ENCODE data around the gene FMC1. TPM values are rescaled to one million over a fixed set of nuclear protein-coding genes. Genes with fewer than 3 reads are reported as not detected.
"Not testable (repeated sequence)": the region's sequence is repeated elsewhere in the genome, so short reads cannot be mapped to it uniquely, and the experiment has no call there.

Gene FMC1, protein sequence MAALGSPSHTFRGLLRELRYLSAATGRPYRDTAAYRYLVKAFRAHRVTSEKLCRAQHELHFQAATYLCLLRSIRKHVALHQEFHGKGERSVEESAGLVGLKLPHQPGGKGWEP
- total RNA-seq, result 37.6 TPM
- long read RNA-seq, transcript FMC1-201 (2 exons, 1,210 nt), result major isoform, 56 of 58 reads
- long read RNA-seq, partial matches to known transcripts, result 0 of 58 reads
- long read RNA-seq, other reads (novel, unspliced or antisense), result 1 of 58 reads

DNA sequence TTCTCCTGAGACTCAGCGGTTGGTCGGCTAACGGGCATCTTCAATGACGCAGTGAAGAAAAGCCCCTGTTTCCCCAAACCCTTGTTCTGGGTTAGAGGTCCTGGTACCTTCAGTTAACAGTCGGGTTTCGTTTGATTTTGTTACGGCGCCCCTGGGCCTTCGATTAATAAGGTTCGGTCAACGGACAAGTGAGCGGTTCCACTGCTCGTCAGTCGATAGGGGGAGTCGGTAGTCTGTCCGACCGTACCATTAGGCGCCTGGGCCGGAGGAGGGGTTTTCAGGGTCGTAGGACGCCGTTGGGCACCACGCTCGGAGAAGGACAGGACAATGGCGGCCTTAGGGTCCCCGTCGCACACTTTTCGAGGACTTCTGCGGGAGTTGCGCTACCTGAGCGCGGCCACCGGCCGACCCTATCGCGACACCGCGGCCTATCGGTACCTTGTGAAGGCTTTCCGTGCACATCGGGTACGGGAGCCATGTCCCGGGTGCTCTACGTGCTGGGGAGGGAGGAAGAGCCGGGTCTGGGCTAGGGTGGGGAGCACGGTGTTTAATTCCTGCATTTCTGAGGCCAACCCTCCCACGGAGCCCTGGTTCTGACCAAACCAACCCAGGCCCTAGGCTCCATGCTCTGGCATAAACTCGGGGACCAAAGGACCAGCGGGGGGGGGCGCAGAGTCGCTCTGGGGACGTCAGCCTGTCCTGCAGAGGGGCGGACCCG, at the start of gene FMC1:
Gene FMC1, plus strand, starts transcription at position 280 of the 718 bp plus-strand sequence. Its CDS starts 48 bp downstream, at position 328.
- intact Hi-C loops (cut with micrococcal nuclease), result no loop called here
- ATAC-seq, result peak; percentile 84
- peak; percentile 93 for DNase-seq

DNA sequence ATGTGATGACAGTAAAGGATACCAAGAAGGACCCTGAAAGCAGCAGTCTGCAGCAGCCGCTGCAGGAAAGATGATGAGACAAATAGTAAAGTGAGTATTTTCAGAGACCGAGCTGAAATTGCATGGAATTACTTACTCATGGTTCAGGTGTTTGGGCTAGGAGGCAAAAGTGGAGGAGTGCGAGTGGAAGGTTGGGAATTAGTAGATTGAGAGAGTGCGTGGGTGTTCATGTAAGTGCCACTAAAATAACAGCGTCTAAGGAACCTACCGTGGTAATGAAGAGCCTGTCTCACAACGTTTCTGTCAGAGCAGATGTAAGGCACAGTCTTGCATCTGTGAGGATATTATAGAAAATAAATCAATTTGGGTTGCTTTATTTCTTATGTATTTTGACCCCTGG, 48.3 kb upstream of the FMC1 start:
- intact Hi-C loops (cut with micrococcal nuclease), result no loop called here
- ATAC-seq (no peak), DNase-seq (no peak)

DNA sequence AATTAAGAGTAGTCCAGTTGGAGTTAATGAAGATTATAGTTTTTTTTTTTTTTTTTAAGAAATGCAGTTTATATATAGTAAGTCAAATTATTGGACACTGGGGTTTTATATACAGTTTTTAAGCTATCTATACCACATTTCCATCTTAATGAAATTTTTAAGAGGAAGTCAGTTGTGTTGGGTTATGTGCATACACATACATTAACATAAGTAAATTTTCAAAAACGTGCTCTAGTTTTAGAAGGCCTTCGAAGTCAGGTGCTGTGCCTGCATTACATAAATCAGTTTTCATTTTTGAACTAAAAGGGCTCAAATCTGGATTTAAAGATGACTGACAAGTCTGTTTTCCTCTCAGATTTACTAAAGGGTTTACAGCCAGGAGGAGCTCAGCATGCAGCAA, 47.6 kb upstream of the FMC1 start:
- ATAC-seq (no peak), DNase-seq (no peak)
- intact Hi-C loops (cut with micrococcal nuclease), result no loop called here

DNA sequence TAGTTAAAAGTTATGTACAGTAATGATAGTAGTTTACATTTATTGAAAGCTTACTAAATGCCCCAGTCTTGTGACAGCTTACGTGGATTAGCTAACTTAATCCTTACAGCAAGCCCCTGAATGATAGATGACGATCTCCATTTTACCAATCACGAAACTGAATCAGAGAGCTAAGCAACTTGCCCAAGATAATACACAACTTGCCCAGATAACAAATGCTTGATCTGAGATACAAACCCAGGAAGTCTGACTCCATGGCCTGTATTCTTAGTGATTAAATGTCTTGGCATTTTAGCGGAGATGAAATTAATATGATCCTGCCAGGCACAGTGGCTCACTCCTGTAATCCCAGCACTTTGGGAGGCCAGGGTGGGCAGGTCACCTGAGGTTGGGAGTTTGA, 46.9 kb upstream of the FMC1 start:
- DNase-seq, result no peak
- intact Hi-C loops (cut with micrococcal nuclease), result no loop called here
- no peak for ATAC-seq

DNA sequence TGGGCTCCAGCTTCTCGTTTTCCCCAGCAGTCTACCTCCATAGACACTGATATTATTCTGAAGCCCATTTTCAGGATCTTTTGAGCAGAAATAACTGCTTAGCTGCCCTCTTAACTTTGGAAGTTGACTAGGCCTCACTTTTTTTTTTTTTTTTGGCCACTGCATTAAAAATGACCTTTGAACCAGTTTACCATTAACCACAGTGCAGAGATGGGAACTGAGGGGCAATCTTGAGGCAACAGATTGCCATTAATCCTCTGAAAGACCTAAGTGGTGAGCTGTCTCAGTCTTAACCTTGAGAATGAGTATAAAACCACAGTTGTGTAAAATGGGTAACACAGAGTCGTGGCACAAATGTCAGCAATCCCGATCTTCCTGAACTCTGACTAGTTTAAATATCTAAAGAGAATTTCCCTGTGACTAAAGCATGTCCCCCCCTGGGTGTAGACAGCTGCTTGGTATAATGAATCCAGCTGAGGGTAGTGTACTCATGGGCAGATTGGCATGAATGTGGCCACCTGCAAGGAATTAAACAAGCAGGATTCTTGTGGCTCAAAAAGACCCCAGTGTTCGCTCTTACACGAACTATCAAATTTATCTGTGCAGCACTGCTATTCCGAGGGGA, 46.1 kb upstream of the FMC1 start:
- no peak for ATAC-seq
- intact Hi-C loops (cut with micrococcal nuclease), result no loop called here
- no peak for DNase-seq

DNA sequence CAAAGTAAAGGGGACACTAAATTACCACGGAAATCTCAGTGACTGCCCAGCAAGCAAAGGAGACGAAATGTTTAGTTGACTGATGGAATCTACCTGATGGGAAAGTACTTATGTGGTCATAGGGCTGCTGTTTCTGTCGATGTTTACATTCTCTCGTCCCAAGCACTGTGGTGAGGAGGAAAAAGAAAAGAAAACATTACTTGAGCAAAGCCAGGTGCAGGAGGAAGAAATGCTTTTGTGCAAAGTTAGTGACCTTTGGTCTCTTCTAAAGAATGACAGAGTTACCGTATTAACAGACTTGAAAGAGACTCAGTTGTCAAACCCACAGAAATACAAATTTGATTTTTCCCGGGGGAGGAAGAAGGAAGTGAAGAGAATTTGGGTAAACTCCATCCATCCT, 43.3 kb upstream of the FMC1 start:
- intact Hi-C loops (cut with micrococcal nuclease), result no loop called here
- DNase-seq (no peak), ATAC-seq (no peak)

DNA sequence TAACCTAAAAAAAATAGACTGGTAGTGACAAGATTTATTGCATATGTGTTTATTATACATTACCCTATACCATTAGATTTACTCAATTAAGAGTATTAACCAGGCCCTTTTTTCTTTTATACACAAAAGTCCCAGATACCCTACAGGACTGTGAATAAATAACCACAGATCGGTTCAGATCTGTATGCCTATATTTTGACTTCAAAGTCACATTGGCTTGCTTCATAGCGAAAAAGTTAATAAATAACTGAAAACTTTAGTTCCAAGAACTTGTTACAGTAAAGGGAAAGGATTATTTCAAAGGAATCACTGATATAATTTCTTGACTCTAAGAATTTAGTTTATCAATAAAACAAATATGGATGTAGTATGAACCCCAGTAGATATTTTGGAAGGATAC, 41.8 kb upstream of the FMC1 start:
- intact Hi-C loops (cut with micrococcal nuclease), result no loop called here
- DNase-seq (no peak), ATAC-seq (no peak)

DNA sequence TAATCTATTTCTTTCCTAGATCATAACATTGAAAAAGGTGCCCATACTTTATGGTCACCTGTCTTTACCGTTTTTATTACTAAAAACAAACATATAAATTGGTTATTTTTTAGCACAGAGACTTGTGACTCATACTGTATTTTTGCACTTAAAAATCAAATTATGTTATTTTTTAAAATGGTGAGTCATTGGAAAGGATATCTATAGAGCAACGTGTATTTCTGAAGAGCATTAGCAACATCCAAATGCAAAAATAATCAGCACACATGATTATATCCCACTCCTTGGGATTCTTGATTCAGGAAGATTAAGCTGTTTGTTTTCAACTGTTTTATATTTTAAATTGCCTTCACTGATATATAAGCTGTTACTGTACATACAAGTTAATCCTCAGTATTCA, 40.7 kb upstream of the FMC1 start:
- DNase-seq, result no peak
- no peak for ATAC-seq
- intact Hi-C loops (cut with micrococcal nuclease), result no loop called here

DNA sequence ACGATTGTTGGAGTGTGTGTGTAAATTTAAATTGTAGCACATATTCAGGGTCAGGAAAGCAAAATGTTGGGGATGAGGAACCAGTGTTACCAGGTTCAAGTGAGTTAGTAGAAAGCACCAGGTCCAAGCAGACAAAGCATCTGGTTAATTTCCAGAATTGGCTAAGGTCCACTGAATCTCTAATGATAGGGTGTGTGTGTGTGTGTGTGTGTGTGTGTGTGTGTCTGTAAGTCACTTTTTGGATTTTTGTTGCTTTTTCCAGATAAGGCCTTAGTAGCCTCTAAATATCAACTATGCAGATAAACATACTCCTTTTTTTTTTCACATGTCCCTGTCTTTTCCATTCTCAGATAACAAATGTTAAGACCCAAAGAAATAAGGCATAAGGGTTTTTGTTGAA, 36.6 kb upstream of the FMC1 start:
- no peak for DNase-seq
- no peak for ATAC-seq
- intact Hi-C loops (cut with micrococcal nuclease), result no loop called here

DNA sequence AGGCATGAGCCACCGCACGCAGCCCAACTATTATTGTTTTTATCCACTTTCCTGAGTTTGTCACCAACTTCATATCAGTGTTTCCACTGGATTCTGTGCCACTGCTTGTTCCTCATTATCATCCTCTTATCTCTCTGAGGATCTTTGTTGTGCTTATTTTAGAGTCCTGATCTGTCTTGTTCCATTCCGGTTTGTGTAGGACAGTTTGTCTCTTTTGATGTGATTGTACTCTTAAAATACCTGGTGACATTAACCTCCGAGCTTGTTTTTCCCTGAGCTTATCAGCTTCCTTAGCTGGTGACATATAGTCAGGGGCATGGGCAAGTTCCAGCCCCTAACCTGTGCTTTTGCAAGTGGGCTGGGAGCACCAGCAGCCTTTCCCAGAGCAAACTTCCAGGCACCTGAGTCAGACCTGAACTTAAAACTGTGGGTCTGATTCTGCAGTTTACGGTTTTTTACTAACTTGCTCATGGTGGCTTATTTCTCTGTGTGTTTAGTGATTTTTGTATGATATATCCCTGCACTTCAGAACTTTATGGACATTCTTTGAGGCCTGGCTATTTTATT, 23.1 kb upstream of the FMC1 start:
- intact Hi-C loops (cut with micrococcal nuclease), result no loop called here
- no peak for ATAC-seq

DNA sequence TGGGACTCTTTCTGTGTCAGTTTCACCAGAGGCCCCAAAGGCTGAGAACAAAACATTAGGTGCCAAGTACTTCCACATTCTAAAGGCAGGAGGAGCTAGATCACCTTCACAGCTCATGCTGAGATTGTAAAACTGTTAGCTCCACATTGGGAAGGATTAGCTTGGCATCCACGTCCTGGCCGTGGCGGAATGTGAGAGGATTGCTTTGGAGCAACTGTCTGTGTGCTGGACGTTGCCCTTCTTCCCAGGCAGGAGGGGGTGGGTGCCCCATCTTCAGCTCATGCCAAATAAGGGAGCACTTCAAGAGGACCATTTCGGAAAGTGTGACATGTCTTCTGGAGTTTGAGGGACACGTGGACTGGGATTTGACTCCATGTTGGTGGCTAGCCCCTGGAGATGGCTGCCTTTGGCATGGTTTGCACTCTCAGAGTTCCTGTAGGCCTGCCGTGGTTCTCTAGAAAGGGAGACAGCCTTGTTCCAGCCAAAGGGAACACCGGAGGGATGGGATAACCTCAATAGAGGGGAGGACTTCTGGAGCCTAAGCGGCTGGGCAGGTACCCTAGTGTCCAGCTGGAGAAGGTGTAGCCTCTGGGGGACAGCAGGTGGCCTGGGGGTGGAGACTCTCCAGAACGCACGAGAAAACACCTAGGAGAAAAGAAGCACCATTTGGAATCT, 19.9 kb upstream of the FMC1 start:
- ATAC-seq (no peak), DNase-seq (no peak)
- intact Hi-C loops (cut with micrococcal nuclease), result no loop called here

More for the DNA sequence above, 23.1 kb upstream of the FMC1 start:
- DNase-seq, result no peak

DNA sequence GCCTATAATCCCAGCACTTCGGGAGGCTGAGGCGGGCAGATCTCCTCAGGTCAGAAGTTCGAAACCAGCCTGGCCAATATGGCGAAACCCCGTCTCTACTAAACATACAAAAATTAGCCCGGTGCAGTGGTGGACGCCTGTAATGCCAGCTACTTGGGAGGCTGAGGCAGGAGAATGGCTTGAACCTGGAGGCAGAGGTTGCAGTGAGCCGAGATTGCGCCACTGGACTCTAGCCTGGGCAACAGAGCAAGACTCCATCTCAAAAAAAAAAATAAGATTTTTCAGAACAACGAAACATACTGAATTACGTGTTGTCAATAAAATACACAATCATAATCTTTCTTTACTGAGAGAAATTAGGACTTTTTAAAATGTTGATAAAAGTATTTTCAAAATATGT, 16.4 kb upstream of the FMC1 start:
- intact Hi-C loops (cut with micrococcal nuclease); DNase-seq; ATAC-seq: not testable (repeated sequence)

DNA sequence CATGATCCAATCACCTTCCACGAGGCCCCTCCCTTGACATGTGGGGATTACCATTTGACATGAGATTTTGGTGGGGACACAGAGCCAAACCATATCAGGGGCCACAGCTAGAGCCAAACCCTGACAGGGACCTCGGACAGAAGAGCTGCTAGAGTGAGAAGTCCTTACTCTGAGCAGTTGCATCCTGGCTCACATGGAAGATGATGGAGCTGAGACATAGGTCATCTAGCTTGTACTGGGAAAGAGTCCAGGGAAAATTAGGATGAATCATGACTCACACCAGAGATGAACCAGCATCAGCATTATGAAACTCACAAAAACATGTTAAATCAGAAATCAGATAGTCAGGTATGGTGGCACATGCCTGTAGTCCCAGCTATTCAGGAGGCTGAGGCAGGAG, 12.8 kb upstream of the FMC1 start:
- DNase-seq (no peak), ATAC-seq (no peak)
- intact Hi-C loops (cut with micrococcal nuclease), result no loop called here

DNA sequence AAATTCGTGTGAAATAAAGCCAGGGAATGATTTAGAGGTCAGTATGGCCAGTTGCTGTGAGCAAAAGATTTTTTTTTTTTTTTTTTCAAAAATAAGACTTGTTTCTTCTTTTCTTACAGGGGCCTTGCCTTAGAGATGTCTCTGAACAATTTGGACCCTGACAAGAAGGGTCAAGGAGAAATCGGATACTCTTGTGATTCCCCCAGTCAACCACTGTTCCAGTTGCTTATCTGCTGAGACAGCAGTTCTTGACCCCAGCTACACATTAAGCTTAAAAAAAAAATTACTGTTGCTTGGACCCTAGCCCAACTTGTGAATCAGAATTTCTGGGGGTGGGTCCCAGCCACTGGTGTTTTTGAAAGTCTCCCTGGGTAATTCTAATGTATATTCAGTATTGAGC, 12.0 kb upstream of the FMC1 start:
- intact Hi-C loops (cut with micrococcal nuclease), result no loop called here
- no peak for ATAC-seq

DNA sequence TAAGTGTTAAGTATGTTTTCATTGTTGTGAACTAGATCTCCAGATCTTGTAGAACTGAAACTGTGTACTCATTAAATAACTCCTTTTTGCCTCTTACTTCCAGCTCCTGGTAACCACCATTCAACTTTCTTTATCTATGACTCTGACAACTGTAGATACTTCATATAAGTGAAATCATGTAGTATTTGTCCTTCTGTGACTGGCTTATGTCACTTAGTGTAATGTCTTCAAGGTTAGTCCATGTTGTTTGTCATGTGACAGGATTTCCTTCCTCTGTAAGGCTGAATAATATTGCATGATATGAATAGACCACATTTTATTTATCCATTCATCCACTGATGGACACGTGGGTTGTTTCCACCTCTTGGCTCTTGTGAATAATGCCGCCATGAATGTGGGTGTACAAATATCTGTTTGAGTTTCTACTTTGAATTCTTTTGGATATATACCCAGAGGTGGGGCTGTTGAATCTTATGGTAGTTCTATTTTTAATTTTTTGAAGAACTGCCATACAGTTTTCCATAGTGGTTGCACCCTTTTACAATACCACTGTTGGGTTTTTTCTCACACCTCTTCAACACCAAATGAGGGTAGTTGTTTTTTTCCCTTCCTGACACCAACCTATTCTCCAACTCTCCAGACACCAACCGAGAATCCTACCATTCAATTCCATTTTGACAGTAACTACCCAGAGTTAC, 10.7 kb upstream of the FMC1 start:
- intact Hi-C loops (cut with micrococcal nuclease), result no loop called here
- ATAC-seq (no peak), DNase-seq (no peak)

More for the DNA sequence above, 12.0 kb upstream of the FMC1 start:
- DNase-seq, result no peak

DNA sequence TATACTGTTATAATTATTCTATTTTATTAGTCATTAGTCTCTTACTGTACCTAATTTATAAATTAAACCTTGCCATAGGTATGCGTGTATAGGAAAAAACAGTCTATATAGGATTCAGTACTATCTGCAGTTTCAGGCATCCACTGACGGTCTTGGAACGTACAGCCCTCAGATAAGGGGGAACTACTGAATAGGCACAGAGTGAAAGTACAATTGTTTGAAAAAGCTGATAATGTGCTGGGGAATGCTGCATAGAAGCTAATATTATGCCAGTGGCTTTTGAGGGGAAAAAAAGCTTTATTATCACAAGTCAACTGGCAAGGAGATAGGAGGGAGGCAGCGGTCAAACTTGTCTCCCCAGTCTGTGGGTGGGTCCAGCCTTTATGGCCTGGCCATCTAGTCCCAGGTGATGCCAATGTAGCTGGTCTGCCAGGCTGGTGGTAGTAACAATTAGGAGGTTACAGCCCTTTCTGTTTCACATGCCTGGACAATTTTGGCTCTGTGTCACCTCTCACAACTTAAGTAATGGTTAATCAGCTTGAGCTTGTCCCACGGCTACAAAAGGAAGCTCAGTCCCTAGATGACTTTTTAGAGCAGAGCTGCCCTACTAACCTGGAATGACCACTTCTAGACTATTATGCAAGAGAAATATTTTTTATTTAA, 8.3 kb upstream of the FMC1 start:
- intact Hi-C loops (cut with micrococcal nuclease), result no loop called here
- DNase-seq, result no peak
- no peak for ATAC-seq

DNA sequence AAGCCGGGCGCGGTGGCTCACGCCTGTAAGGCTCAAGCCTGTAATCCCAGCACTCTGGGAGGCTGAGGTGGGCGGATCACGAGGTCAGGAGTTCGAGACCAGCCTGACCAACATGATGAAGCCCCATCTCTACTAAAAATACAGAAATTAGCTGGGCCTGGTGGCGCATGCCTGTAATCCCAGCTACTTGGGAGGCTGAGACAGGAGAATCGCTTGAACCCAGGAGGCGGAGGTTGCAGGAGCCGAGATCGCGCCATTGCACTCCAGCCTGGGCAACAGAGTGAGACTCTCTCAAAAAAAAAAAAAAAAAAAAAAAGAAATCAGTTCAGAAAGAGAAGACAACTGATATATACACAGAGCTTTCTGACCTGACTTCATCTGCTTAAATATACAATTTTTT, 7.7 kb upstream of the FMC1 start:
- intact Hi-C loops (cut with micrococcal nuclease); ATAC-seq; DNase-seq: not testable (repeated sequence)

DNA sequence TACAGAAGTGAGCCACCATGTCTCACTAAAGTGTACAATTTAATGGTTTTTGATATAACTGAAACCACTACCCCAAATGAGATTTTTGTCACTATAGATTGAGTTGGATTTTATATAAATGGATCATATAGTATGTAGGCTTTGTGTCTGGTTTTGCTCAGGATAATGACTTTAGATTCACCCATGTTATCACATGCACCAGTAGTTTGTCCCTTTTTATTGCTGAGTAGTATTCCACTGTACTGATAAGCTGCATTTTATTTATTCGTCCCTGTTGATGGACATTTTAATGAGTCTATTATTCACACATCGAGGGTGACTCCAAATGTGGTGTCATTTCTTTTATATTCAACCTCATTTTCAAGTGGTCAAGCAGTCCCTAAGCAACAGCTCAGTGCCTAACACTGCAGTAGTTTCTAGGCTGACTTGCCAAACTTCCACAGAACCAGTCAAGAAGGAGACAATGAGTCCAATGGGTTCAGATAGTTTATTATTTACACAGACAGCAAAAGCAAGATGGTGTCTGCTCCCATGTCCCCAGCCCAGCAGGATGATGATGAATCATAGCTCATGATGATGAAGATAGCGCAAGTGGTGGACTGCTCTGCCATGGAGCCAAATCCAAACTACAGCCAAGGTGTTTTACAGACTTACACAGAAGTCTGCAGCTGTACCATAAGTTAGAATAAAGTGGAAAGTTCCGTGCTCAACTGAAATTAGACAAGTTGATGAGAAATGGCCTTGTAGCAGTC, 6.6 kb upstream of the FMC1 start:
- ATAC-seq (no peak), DNase-seq (no peak)
- intact Hi-C loops (cut with micrococcal nuclease), result no loop called here

All from left ventricle myocardium superior (tissue), 1 donor.